WTC11 (cell line): ENCODE measurements around the gene TLCD3B. TPM values are rescaled to one million over a fixed set of nuclear protein-coding genes. Genes with fewer than 3 reads are reported as not detected.

Source experiments
- ATAC-seq: fragments of 200-7000 bp; cut with Tn5 transposase; 2 replicates; pipeline ENCODE4 v1.10.0; 2021; ENCODE audit warnings: mild to moderate bottlenecking, moderate library complexity
- CTCF ChIA-PET: fragments of 300-600 bp; sonication (Branson Sonifier 250); formaldehyde crosslinking; loops from one replicate; lab custom pipeline; 2021; ENCODE audit warnings: antibody characterized with exemption; lab: Charles Lee
- POLR2A ChIA-PET: fragments of 350-600 bp; sonication (Branson Sonifier 250); formaldehyde crosslinking; loops from one replicate; lab custom pipeline; 2021; ENCODE audit warnings: antibody characterized with exemption; lab: Charles Lee
- DNase-seq: peaks from one replicate; pipeline ENCODE4 v3.0.0; 2021; ENCODE audit warnings: low spot score
- H3K27ac Mint-ChIP-seq: 2 replicates; pipeline ENCODE4 v1.8.0; 2021; ENCODE audit warnings: mixed read lengths
- H3K27me3 Mint-ChIP-seq: 2 replicates; pipeline ENCODE4 v1.8.0; 2021; ENCODE audit warnings: low read depth, mild to moderate bottlenecking, moderate library complexity, mixed read lengths
- H3K36me3 Mint-ChIP-seq: 2 replicates; pipeline ENCODE4 v1.8.0; 2021; ENCODE audit warnings: mixed read lengths
- H3K4me1 Mint-ChIP-seq: 2 replicates; pipeline ENCODE4 v1.8.0; 2022; ENCODE audit warnings: mixed read lengths
- H3K4me3 Mint-ChIP-seq: 2 replicates; pipeline ENCODE4 v1.8.0; 2021; ENCODE audit warnings: mild to moderate bottlenecking, moderate library complexity, mixed read lengths
- H3K9me3 Mint-ChIP-seq: 2 replicates; pipeline ENCODE4 v1.8.0; 2021; ENCODE audit warnings: mixed read lengths
- EMX1 ChIP-seq: fragments of 250-450 bp; sonication (Bioruptor Pico); IDR thresholded peaks from 2 replicates; pipeline ENCODE4 v1.8.0; 2021; ENCODE audit warnings: mild to moderate bottlenecking
- IRF2 ChIP-seq: sonication (generic); formaldehyde crosslinking; IDR thresholded peaks from 2 replicates; pipeline ENCODE4 v1.8.0; 2022; ENCODE audit warnings: low read depth, missing genetic modification reagents, borderline replicate concordance
- JAZF1 ChIP-seq: fragments of 250-450 bp; sonication (Bioruptor Pico); IDR thresholded peaks from 2 replicates; pipeline ENCODE4 v1.9.0; 2021; ENCODE audit warnings: moderate library complexity, mild to moderate bottlenecking, inconsistent platforms
- NFYB ChIP-seq: sonication (generic); formaldehyde crosslinking; conservative IDR thresholded peaks from 2 replicates; pipeline ENCODE4 v1.8.0; 2022; ENCODE audit warnings: low read depth, missing genetic modification reagents
- ZBTB21 ChIP-seq: sonication (generic); formaldehyde crosslinking; IDR thresholded peaks from 2 replicates; pipeline ENCODE4 v1.8.1; 2023; ENCODE audit warnings: mild to moderate bottlenecking, missing genetic modification reagents, borderline replicate concordance
- ZNF263 ChIP-seq: sonication (generic); formaldehyde crosslinking; IDR thresholded peaks from 2 replicates; pipeline ENCODE4 v1.8.1; 2022; ENCODE audit warnings: low read depth, mild to moderate bottlenecking, moderate library complexity, missing genetic modification reagents
- ZNF317 ChIP-seq: sonication (generic); formaldehyde crosslinking; IDR thresholded peaks from 2 replicates; pipeline ENCODE4 v1.8.1; 2023; ENCODE audit warnings: low read depth, mild to moderate bottlenecking, moderate library complexity, missing genetic modification reagents, borderline replicate concordance
- ZNF416 ChIP-seq: fragments of 250-450 bp; sonication (Bioruptor Pico); IDR thresholded peaks from 2 replicates; pipeline ENCODE4 v1.9.0; 2021; ENCODE audit warnings: mild to moderate bottlenecking, inconsistent platforms
- total RNA-seq: library from RNA; stranded (reverse); gene quantifications from 3 replicates; pipeline ENCODE4 v1.2.3, GENCODE V29; 2021
- TF ChIP-seq, protein P1 (sequence below): sonication (generic); formaldehyde crosslinking; IDR thresholded peaks from 2 replicates; pipeline ENCODE4 v1.8.1; 2023; ENCODE audit warnings: mild to moderate bottlenecking, missing genetic modification reagents, borderline replicate concordance
- TF ChIP-seq, protein P2 (sequence below): fragments of 250-450 bp; sonication (Bioruptor Pico); IDR thresholded peaks from 2 replicates; pipeline ENCODE4 v1.9.0; 2021; ENCODE audit warnings: mild to moderate bottlenecking, borderline replicate concordance
- TF ChIP-seq, protein P3 (sequence below): sonication (generic); formaldehyde crosslinking; IDR thresholded peaks from 2 replicates; pipeline ENCODE4 v1.8.1; 2023; ENCODE audit warnings: mild to moderate bottlenecking, missing genetic modification reagents
- TF ChIP-seq, protein P4 (sequence below): fragments of 250-450 bp; sonication (Bioruptor Pico); IDR thresholded peaks from 2 replicates; pipeline ENCODE4 v1.8.0; 2021; ENCODE audit warnings: mild to moderate bottlenecking
- TF ChIP-seq, protein P5 (sequence below): fragments of 250-450 bp; sonication (Bioruptor Pico); IDR thresholded peaks from 2 replicates; pipeline ENCODE4 v1.9.0; 2021; ENCODE audit warnings: mild to moderate bottlenecking

TLCD3B gene
- total RNA-seq, 1 experiment from 2014 or later: 28.1 TPM

DNA sequence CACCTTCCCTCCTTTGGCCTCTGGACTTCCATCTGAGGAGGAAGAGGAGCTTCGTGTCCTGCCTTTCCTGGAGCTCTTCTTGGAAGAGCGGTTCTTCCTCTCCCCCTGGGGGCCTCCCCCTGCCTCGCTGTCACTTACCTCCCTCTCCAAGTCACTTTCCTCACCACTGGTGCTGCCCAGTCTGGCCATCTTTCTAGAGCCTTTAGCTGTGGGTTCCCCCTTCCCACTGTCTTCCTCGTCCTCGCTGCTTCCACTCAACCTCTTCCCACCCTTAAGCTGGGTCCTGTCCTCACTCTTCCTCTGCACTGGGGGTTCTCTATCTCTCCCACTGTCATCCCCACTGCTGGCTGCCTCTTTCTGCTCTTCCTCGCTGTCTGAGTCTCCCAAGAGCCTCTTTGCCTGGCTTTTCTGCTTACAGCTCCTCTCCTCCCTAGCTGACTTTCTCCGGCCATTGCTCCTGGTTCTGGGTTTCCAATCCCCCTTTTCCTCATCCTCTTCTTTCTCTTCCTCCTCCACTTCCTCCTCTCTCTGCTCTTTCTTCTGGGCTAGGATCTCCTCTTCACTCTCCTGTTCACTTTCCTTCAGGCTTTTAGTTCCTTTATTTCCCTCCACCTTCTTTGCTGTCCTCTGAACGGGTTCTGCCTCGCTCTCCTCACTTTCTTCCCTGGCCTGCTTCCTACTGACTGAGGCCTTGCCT is 37.0 kb downstream of the TLCD3B start (continued):
- TF ChIP-seq EMX1 (CRISPR knock-in tag): no peak
- TF ChIP-seq JAZF1 (CRISPR knock-in tag): no peak
- no peak for TF ChIP-seq ZNF263 (CRISPR knock-in tag)
- no peak for TF ChIP-seq ZNF317

DNA sequence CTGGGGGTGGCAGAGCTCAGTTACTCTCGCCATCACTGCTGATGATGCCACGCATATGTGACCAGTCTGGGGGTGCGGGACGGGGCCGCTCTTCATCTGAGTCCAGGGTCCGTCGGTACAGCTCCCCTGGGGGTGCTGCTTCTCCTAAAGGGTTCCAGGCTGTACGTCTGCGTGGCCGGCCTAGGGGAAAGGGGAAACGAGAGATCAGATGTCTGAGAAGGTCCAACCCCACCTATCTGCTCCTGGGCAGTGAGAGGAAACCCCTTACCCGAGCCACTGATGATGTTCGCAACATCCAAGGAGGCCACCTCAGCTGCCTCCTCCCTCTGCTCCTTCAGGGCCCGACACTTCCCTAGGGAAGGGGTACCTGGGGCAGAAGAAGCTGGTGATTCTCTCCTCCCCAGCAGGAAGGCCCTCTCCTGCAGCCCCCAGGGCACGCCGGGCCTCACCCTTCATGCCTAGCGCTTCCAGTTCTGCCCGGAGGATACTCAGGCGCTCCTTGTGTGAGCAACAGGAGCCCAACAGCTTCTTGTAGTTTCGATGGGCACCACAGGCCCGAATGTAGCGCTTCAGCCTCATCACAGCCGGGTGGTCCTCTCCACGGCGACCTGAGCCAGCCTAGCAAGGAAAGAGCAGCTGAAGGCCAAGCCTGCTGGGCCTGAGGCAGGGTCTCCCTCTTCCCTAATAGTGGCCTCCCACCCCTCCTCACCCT is 37.7 kb downstream of the TLCD3B start:
- ATAC-seq: no peak
- Mint-ChIP-seq H3K4me1 (peaks cover 11% of the 10 kb centered on the region), H3K4me3 (no peak overlapping the region)

DNA sequence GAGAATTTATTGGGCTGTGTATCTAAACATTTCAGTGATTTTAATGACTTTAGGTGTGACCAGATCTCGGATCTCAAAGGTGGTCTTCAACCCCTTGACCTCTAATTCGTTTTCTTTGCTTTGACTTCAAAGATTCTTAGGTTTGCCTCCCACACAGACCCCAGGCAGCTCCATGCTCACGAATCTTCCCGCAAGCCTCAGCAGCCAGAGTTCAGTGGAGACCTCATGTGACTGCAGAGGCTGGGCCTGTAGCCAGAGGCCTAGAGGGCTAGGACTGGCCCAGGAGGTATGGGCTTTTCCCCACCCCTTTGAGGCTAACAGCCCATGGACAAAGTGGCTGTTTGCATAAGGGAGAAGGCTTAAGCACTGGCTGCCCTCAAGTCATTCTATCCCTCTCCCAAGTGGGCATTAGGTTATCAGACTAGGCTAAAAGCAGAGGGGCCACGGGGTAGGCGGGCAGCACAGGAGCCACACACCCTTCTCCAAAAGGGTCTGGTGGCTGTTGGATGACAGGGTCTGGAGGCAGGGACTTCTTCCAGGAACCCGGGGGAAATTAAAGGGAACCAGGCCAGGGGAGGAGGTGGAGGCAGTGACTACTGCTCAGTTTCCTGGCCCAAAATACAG is 38.6 kb downstream of the TLCD3B start:
- H3K27me3 Mint-ChIP-seq: no peaks in the 10 kb centered on the region
- CTCF ChIA-PET: interaction anchor here (1.2 to 2.2 kb wide), 2 partner anchors 8 to 29 kb away, joined by 5 to 9 read pairs; no protein-coding TSS in a partner anchor
- H3K27ac Mint-ChIP-seq: no peak overlapping the region
- DNase-seq (no peak), ATAC-seq (no peak)
- H3K4me1 Mint-ChIP-seq: peaks cover 11% of the 10 kb centered on the region
- no peaks in the 10 kb centered on the region for H3K9me3 Mint-ChIP-seq
- no peak overlapping the region for H3K4me3 Mint-ChIP-seq
- peaks cover 21% of the 10 kb centered on the region for H3K36me3 Mint-ChIP-seq
- POLR2A ChIA-PET: no interaction called here
- TF ChIP-seq ZBTB21: no peak
- TF ChIP-seq, protein P1, sequence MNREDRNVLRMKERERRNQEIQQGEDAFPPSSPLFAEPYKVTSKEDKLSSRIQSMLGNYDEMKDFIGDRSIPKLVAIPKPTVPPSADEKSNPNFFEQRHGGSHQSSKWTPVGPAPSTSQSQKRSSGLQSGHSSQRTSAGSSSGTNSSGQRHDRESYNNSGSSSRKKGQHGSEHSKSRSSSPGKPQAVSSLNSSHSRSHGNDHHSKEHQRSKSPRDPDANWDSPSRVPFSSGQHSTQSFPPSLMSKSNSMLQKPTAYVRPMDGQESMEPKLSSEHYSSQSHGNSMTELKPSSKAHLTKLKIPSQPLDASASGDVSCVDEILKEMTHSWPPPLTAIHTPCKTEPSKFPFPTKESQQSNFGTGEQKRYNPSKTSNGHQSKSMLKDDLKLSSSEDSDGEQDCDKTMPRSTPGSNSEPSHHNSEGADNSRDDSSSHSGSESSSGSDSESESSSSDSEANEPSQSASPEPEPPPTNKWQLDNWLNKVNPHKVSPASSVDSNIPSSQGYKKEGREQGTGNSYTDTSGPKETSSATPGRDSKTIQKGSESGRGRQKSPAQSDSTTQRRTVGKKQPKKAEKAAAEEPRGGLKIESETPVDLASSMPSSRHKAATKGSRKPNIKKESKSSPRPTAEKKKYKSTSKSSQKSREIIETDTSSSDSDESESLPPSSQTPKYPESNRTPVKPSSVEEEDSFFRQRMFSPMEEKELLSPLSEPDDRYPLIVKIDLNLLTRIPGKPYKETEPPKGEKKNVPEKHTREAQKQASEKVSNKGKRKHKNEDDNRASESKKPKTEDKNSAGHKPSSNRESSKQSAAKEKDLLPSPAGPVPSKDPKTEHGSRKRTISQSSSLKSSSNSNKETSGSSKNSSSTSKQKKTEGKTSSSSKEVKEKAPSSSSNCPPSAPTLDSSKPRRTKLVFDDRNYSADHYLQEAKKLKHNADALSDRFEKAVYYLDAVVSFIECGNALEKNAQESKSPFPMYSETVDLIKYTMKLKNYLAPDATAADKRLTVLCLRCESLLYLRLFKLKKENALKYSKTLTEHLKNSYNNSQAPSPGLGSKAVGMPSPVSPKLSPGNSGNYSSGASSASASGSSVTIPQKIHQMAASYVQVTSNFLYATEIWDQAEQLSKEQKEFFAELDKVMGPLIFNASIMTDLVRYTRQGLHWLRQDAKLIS: no peak
- TF ChIP-seq ZNF416 (CRISPR knock-in tag): no peak

More for the DNA sequence above, 37.7 kb downstream of the TLCD3B start:
- H3K9me3 Mint-ChIP-seq: no peaks in the 10 kb centered on the region
- no peak for DNase-seq
- CTCF ChIA-PET: interaction anchor here (0.6 to 1.2 kb wide), 3 partner anchors 28 to 979 kb away, joined by 4 to 5 read pairs (median 4); no protein-coding TSS in a partner anchor
- POLR2A ChIA-PET: interaction anchor here (0.6 kb wide), 1 partner anchor 26 kb away, joined by 3 read pairs; no protein-coding TSS in a partner anchor
- no peaks in the 10 kb centered on the region for H3K27me3 Mint-ChIP-seq
- H3K27ac Mint-ChIP-seq: no peak overlapping the region
- peaks cover 20% of the 10 kb centered on the region for H3K36me3 Mint-ChIP-seq
- TF ChIP-seq, protein P2, sequence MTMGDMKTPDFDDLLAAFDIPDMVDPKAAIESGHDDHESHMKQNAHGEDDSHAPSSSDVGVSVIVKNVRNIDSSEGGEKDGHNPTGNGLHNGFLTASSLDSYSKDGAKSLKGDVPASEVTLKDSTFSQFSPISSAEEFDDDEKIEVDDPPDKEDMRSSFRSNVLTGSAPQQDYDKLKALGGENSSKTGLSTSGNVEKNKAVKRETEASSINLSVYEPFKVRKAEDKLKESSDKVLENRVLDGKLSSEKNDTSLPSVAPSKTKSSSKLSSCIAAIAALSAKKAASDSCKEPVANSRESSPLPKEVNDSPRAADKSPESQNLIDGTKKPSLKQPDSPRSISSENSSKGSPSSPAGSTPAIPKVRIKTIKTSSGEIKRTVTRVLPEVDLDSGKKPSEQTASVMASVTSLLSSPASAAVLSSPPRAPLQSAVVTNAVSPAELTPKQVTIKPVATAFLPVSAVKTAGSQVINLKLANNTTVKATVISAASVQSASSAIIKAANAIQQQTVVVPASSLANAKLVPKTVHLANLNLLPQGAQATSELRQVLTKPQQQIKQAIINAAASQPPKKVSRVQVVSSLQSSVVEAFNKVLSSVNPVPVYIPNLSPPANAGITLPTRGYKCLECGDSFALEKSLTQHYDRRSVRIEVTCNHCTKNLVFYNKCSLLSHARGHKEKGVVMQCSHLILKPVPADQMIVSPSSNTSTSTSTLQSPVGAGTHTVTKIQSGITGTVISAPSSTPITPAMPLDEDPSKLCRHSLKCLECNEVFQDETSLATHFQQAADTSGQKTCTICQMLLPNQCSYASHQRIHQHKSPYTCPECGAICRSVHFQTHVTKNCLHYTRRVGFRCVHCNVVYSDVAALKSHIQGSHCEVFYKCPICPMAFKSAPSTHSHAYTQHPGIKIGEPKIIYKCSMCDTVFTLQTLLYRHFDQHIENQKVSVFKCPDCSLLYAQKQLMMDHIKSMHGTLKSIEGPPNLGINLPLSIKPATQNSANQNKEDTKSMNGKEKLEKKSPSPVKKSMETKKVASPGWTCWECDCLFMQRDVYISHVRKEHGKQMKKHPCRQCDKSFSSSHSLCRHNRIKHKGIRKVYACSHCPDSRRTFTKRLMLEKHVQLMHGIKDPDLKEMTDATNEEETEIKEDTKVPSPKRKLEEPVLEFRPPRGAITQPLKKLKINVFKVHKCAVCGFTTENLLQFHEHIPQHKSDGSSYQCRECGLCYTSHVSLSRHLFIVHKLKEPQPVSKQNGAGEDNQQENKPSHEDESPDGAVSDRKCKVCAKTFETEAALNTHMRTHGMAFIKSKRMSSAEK (CRISPR knock-in tag): no peak
- no peak for TF ChIP-seq IRF2
- TF ChIP-seq NFYB (CRISPR knock-in tag): no peak
- TF ChIP-seq, protein P3, sequence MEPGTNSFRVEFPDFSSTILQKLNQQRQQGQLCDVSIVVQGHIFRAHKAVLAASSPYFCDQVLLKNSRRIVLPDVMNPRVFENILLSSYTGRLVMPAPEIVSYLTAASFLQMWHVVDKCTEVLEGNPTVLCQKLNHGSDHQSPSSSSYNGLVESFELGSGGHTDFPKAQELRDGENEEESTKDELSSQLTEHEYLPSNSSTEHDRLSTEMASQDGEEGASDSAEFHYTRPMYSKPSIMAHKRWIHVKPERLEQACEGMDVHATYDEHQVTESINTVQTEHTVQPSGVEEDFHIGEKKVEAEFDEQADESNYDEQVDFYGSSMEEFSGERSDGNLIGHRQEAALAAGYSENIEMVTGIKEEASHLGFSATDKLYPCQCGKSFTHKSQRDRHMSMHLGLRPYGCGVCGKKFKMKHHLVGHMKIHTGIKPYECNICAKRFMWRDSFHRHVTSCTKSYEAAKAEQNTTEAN (CRISPR knock-in tag): no peak
- no peak for TF ChIP-seq ZNF263 (CRISPR knock-in tag)
- TF ChIP-seq, protein P4, sequence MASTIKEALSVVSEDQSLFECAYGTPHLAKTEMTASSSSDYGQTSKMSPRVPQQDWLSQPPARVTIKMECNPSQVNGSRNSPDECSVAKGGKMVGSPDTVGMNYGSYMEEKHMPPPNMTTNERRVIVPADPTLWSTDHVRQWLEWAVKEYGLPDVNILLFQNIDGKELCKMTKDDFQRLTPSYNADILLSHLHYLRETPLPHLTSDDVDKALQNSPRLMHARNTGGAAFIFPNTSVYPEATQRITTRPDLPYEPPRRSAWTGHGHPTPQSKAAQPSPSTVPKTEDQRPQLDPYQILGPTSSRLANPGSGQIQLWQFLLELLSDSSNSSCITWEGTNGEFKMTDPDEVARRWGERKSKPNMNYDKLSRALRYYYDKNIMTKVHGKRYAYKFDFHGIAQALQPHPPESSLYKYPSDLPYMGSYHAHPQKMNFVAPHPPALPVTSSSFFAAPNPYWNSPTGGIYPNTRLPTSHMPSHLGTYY: no peak
- TF ChIP-seq, protein P5, sequence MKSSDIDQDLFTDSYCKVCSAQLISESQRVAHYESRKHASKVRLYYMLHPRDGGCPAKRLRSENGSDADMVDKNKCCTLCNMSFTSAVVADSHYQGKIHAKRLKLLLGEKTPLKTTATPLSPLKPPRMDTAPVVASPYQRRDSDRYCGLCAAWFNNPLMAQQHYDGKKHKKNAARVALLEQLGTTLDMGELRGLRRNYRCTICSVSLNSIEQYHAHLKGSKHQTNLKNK: no peak
- TF ChIP-seq ZBTB21: no peak
- TF ChIP-seq, all 79 proteins: peak for 0
